ENCODE data around the gene PLXDC2. TPM values are rescaled to one million over a fixed set of nuclear protein-coding genes. Genes with fewer than 3 reads are reported as not detected.

The PLXDC2 gene
- total RNA-seq, 3 donors from 2014 or later = 63.9 to 125 (median 101) TPM

- Histone ChIP-seq H3K27me3 (no peaks in the 10 kb centered on the region), H3K9me3 (no peaks in the 10 kb centered on the region), H3K27ac (no peak overlapping the region), H3K36me3 (no peaks in the 10 kb centered on the region), H3K4me1 (no peaks in the 10 kb centered on the region), H3K4me3 (no peak overlapping the region)
- intact Hi-C loops (cut with DNase I; ENCODE audit: low total_unique reads) = no loop called here
- no peak for TF ChIP-seq POLR2AphosphoS5 (IDR thresholded peaks at IDR 0.05)
- TF ChIP-seq POLR2A (IDR thresholded peaks at IDR 0.05) = no peak
- TF ChIP-seq, protein P1, sequence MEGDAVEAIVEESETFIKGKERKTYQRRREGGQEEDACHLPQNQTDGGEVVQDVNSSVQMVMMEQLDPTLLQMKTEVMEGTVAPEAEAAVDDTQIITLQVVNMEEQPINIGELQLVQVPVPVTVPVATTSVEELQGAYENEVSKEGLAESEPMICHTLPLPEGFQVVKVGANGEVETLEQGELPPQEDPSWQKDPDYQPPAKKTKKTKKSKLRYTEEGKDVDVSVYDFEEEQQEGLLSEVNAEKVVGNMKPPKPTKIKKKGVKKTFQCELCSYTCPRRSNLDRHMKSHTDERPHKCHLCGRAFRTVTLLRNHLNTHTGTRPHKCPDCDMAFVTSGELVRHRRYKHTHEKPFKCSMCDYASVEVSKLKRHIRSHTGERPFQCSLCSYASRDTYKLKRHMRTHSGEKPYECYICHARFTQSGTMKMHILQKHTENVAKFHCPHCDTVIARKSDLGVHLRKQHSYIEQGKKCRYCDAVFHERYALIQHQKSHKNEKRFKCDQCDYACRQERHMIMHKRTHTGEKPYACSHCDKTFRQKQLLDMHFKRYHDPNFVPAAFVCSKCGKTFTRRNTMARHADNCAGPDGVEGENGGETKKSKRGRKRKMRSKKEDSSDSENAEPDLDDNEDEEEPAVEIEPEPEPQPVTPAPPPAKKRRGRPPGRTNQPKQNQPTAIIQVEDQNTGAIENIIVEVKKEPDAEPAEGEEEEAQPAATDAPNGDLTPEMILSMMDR (IDR thresholded peaks at IDR 0.05) = no peak
- DNase-seq (ENCODE audit: low spot score in 2 of 2) = no peak
Observed at GRCh38 chr10:19788902-19789301, 27.3 kb upstream of the PLXDC2 start.

- DNase-seq (ENCODE audit: low spot score in 2 of 2) = no peak
- TF ChIP-seq, protein P1 (IDR thresholded peaks at IDR 0.05) = no peak
- TF ChIP-seq POLR2AphosphoS5 (IDR thresholded peaks at IDR 0.05) (no peak), POLR2A (IDR thresholded peaks at IDR 0.05) (no peak)
- H3K27ac ChIP-seq = no peak overlapping the region
- H3K27me3 ChIP-seq = no peaks in the 10 kb centered on the region
- intact Hi-C loops (cut with DNase I; ENCODE audit: low total_unique reads) = no loop called here
- no peaks in the 10 kb centered on the region for H3K9me3 ChIP-seq
- no peaks in the 10 kb centered on the region for H3K4me1 ChIP-seq
- no peaks in the 10 kb centered on the region for H3K36me3 ChIP-seq
- H3K4me3 ChIP-seq = no peak overlapping the region
Observed at GRCh38 chr10:19789607-19790006, 26.6 kb upstream of the PLXDC2 start.

GRCh38 chr10:19791032-19791431 lies 25.2 kb upstream of the PLXDC2 start:
- H3K36me3 ChIP-seq = no peaks in the 10 kb centered on the region
- H3K9me3 ChIP-seq = no peaks in the 10 kb centered on the region
- TF ChIP-seq POLR2A (IDR thresholded peaks at IDR 0.05) = no peak
- no peak for TF ChIP-seq POLR2AphosphoS5 (IDR thresholded peaks at IDR 0.05)
- TF ChIP-seq, protein P1 (IDR thresholded peaks at IDR 0.05) = no peak
- H3K4me1 ChIP-seq = no peaks in the 10 kb centered on the region
- H3K27ac ChIP-seq = no peak overlapping the region
- intact Hi-C loops (cut with DNase I; ENCODE audit: low total_unique reads) = no loop called here
- no peak overlapping the region for H3K4me3 ChIP-seq
- no peak for DNase-seq (ENCODE audit: low spot score in 2 of 2)
- no peaks in the 10 kb centered on the region for H3K27me3 ChIP-seq

GRCh38 chr10:19795684-19796083 lies 20.5 kb upstream of the PLXDC2 start:
- DNase-seq (ENCODE audit: low spot score in 2 of 2) = no peak
- Histone ChIP-seq H3K36me3 (no peaks in the 10 kb centered on the region), H3K4me3 (no peak overlapping the region), H3K27ac (no peak overlapping the region), H3K4me1 (no peaks in the 10 kb centered on the region), H3K9me3 (no peaks in the 10 kb centered on the region), H3K27me3 (no peaks in the 10 kb centered on the region)
- intact Hi-C loops (cut with DNase I; ENCODE audit: low total_unique reads) = no loop called here
- TF ChIP-seq POLR2A (IDR thresholded peaks at IDR 0.05) (no peak), POLR2AphosphoS5 (IDR thresholded peaks at IDR 0.05) (no peak)
- TF ChIP-seq, protein P1 (IDR thresholded peaks at IDR 0.05) = no peak

GRCh38 chr10:19800161-19800560 lies 16.1 kb upstream of the PLXDC2 start:
- Histone ChIP-seq H3K4me3 (no peak overlapping the region), H3K9me3 (no peaks in the 10 kb centered on the region), H3K36me3 (no peaks in the 10 kb centered on the region), H3K27me3 (no peaks in the 10 kb centered on the region), H3K27ac (no peak overlapping the region), H3K4me1 (no peaks in the 10 kb centered on the region)
- no peak for DNase-seq (ENCODE audit: low spot score in 2 of 2)
- TF ChIP-seq POLR2A (IDR thresholded peaks at IDR 0.05) = no peak
- TF ChIP-seq, protein P1 (IDR thresholded peaks at IDR 0.05) = no peak
- no peak for TF ChIP-seq POLR2AphosphoS5 (IDR thresholded peaks at IDR 0.05)
- intact Hi-C loops (cut with DNase I; ENCODE audit: low total_unique reads) = no loop called here
